ENCODE measurements around the gene LIMD2.
"Not testable (repeated sequence)": the region's sequence is repeated elsewhere in the genome, so short reads cannot be mapped to it uniquely, and the experiment has no call there.

Gene LIMD2

DNA sequence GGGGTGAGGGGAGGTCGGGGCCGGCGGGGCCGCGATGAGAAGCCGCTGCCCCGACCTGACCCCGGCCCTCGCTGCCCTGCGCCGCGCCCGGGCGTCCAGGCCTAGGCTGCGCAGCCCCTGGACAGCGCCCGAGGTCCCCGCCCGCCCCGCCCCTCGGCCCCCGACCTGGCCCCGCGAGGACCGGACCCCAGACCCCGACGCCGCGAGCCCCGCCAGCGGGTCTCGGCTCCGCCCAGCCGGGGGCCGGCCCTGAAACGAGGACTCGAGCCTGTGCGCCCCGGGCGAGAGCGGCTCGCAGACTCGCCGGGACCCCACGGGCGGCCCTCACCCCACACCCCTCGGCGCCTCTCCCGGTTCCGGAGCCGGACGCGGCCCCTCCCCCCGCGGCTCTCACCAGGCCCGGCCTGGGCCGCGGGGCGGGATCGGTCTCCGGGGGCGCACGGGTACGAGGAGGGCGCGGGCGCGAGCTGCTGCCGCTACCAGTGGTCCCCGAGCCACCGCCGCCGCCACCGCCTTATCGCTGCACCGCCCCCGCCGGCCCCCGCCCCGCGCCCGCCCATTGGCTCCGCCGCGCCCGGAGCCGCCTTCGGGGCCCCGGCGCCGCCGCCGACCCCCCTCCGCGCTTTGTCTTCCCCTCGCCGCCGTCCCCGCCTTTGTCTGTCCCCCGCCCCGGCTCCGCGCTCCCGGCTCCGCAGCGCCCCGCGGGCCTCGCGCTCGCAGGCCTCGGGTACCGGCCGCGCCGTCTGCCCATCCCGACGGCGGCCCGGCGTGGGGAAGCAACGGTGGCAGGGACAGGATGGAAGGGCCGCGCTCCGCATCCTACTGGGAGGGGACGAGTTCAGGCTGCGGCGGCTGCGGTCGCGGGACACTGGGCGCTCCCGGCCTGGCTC, at the start of gene LIMD2:
Gene LIMD2 (minus strand): TSS at position 488 of the 890 bp plus-strand sequence. CDS start 827 bp downstream, outside the sequence.
- DNase-seq: peak; percentile 76

DNA sequence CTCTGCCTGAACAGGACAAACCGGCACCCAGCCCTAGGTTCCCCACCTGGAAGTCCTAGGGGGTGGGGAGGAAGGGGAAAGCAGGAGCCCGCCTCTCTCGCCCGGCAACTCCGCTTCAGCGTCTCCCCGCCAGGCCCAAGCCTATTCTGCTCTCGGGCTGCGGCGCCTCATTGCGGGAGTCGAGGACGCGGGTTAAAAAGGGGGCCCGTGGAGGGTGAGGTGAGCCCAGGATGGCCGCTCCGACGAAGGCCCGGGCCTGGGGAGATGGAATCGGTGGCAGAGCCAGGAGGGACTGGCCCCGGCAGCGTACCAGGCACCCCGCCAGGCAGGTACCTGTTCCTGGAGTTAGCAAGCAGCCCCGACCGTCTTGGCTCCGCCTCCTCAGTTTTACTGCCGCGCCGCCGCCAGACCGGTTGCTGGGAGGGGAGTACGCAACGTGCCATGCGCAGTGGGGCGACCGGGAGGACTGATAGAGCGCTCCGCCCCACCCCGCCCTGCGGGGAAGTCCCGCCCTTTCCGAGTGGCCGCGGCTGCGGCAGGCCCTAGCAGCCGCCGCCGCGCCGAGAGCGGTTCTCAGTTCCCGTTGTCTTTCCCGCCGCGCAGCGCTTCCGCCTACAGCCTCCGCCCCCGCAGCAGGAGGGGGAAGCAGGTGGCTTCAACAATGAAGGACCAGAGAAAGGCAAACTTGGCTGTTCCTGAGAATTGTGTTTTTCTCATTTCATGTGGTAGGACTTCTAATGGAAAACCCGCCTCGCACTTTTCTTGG, 41.7 kb upstream of the LIMD2 start, which contains the start of gene STRADA:
Gene STRADA (minus strand): TSS at position 392 of the 766 bp plus-strand sequence. CDS start 13,430 bp downstream, outside the sequence.
- DNase-seq: peak; percentile 99

DNA sequence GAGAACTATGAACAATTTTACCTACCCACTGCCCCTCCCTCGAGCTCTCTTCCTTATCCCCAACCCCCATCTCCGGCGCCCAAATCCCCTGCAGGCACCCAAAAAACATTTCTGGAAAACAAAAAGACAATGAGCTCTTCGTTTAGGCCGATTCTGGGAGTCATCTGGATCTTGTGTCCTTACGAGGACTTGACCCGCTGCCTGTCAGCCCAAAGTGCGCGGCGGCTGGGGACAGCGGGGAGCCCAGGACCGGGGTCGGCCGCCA, 41.1 kb upstream of the LIMD2 start:
- DNase-seq: no peak

GRCh38 chr17:63740464-63741142, 40.7 kb upstream of the LIMD2 start:
- DNase-seq: no peak

GRCh38 chr17:63735691-63736090, 35.8 kb upstream of the LIMD2 start:
- DNase-seq: no peak

DNA sequence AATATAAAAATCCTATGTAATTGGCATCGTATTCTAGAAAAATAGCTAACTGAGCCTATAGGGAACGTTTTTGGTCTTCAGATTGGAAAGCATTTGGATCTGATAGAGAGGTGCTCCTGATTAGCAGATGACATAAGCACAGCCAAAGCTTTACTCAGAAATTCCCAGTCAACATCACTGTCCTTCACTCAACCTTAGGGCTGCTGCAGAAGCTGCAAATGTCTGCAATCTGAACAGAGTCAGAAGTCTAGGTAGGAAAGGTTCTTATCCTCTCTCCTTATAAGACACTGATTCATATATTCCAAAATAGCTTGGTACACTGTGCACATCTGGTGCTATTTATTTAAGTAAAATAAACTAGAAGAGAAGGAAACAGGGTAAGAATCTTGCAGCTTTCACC, 22.5 kb upstream of the LIMD2 start:
- no peak for DNase-seq

GRCh38 chr17:63720194-63720593, 20.3 kb upstream of the LIMD2 start:
- not testable (repeated sequence) for DNase-seq

DNA sequence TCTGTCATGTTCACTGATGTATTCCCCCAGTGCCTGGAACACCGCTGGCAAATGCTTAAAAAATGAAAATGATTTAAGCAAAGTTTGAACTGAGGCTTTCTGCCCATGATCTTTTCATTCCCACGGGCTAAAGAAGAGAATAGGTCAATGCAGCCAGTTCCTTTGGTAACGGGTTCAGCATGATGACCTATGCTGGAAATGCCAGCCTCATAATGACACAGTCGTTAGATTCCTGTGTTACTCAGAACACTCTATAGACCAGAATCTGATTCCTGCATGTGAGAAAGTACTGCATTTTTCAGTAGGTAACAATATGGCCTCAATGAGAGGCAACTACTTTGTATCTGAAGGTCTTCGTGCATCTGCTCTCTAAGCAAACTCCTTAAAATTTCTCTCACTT, 19.1 kb upstream of the LIMD2 start:
- no peak for DNase-seq

GRCh38 chr17:63716426-63716825, 16.5 kb upstream of the LIMD2 start:
- no peak for DNase-seq

DNA sequence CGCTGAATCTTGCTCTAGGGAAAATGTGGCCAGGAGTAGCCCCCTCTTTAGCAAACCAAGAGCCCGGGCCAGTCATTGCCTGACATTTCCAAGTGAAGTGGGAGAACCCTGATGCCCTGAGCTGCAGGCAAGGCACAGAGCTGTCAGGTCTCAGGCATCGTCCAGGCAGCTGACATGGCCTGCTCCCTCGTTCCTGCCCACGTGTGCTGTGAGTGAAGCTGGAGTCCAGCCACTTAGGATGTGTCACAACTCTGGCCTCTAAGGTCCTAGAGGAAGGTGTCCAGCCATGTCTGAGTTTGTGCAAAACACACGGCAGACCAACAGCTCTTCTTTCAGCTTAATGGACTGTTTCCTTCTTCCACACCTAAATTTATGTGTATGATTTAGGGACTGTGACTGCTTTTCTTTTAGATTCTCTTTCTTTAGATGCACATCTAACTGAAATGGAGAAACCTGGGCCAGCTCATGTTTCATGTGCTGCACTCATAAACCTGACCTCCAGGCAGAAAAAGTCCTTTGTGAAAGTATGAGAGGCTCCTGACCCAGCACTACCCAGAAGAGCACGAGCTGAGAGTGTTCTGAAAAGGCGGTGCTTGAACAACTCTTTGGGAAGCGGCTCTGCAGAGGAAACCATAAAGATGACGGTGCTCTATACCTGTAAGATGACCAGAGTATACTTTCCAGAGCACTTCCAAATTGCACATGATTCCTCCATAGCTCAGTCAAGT, 14.8 kb upstream of the LIMD2 start:
- DNase-seq: no peak

- DNase-seq: no peak
These were observed 9.2 kb upstream of the LIMD2 start for GRCh38 chr17:63709110-63709509.

- DNase-seq: no peak
These were observed 7.2 kb upstream of the LIMD2 start for GRCh38 chr17:63707151-63707550.

DNA sequence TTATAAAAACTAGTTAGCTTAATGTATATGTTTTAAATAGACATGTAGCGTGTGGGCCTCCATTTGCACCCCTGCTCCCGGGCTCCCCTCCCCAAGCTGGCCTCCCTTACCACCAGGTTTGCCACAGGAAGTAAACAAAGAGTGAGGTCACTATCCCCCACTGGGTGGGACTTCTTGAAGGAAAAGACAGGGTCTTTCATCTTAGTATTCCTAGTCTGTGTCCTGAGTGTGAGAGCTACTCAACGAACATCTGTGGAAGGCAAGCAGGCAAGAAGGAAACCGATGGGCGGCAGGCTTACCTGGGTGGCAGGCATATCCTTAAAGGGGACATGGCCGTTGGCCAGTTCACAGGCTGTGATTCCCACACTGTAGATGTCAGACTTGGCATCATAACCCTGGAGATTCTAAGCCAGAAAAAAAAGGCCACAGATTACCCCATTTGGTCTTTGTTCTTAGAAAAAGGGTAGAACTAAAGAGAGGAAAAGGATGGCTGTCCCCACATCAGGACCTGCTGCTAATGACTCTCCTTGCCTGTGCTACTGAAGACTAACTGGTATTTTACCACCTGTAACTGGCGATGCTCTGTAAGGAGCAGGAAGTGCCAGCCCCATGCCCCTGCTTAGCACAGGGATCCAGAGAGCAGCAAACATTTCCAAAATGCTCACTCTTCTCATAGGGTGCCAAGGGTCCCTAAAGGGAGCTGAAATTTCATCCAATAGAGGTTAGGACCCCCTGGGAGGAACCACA, 6.6 kb upstream of the LIMD2 start:
- DNase-seq: no peak

- DNase-seq: no peak
These were observed 5.7 kb upstream of the LIMD2 start for GRCh38 chr17:63705657-63706056.

GRCh38 chr17:63704836-63705235, 4.9 kb upstream of the LIMD2 start:
- no peak for DNase-seq

DNA sequence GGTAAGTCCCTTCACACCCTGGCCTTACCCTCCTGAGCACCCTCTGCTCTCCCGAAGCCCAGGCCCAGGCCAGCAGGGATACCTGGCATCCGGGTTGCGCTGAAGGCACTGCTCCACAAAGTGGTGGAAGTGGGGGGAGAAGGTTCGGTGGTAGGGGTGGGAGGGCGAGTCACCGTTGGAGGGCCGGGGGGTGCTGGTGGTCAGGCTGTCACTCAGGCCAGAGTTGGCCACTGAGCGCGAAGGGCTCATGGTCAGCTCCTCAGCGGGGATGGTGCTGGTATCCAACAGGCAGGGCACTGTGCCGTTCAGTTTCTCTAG, 4.3 kb upstream of the LIMD2 start:
- DNase-seq: no peak

DNA sequence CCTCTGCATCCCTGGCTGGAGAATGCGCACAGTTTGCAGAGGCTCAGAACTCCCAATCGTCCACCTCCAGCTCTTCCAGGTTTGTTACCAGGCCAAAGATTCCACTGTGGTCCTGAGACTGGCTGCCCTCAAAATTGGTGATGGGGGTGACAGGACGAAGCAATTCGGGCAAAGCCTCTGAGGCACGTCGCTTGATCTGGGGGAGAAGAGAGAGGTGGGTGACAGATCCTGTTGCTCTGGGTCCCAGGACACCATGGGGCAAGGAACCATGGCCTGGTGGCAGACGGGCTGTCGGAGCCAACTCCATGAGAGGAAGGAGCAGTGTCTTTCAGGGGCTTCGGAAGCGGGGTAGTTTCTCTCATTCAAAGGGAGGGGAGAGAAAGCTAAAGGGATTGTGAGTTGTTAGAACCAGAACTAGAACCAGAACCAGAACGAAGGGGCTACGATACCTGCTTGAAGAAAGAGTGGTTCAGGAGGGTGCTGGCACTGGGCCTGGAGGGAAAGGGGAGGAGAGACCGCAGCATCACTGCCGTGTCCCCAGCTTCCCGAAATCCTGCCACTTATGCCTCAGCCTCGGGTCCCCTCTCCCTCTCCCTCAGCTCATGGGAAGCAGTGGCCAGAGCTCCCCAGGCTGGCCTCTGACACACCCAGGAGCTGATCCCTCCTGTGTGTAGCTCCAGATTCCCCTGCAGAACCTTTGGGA, 3.8 kb upstream of the LIMD2 start:
- no peak for DNase-seq

DNA sequence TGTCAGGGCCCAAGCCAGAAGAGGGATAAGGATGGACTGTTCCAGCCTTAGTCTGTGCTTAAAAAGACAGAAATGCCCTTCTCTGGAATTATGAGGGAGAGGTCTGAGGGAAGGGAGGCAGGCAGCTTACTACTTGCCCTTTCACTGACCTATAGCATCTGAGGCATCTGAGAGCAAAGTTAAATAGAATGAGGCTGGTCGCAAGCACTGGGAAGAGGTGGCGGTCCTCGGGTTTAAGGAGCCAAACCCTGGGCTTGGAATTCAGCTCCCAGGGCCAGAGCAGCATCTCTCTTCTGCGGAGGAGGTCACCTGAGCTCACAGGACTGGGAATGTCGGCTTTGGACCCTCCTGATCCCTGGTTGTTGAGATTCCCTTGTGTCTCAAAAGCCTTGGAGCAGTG, 3.1 kb upstream of the LIMD2 start:
- no peak for DNase-seq

DNA sequence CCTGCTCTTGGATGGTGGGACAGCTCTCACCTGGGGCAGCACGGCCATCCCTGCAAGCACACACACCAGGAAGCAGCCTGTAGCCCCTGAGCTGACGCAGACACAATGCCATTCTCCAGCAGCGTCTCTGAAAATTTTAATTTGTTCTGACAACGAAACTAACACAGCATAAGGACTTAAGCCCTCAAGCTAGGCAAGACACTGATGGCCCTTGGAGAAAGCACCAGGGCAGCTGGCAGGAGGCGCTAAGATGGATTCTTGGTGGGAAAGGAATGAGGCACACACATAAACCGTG, 2.7 kb upstream of the LIMD2 start:
- DNase-seq: no peak

DNA sequence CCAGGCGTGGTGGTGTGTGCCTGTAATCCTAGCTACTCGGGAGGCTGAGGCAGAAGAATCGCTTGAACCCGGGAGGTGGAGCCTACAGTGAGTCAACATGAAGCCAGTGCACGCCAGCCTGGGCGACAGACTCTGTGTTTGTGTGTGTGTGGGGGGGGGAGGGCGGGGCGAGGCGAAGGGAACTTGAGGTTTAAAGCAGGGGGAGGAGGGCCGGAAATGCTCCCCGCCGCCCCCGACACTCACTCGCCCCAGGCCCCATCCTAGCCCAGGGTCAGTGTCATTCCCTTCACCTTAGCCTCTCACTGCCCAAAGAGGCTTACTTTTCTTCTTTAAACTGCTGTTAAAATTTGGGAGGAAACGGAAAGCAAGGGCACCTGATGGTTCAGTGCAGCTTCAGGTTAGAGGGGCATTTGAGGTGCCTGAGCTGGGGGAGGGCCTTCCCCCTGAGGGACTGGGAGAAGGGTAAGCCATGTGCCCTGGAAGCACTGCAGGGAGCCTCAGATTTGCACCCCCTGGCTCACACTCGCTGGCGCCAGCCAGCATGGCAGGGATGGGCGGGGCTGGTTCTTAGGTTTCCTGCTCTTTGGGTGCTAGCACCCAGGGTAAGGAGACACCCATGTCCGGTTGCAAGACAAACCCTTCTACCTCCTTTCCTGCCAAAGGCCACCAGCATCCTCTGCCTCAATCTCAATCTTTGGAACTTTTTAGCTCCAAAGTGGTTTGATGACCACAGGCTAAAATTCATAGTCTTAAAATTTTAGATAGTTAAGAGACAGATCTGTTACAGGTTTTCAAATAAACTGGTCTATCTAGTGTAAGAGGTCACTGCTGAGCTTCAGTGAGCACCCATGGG, 2.2 kb upstream of the LIMD2 start:
- peak; percentile 74 for DNase-seq

- no peak for DNase-seq
These were observed 1.5 kb upstream of the LIMD2 start for GRCh38 chr17:63701456-63701820.
